ENCODE results near the gene EIF5B.
"Not testable (repeated sequence)": the region's sequence is repeated elsewhere in the genome, so short reads cannot be mapped to it uniquely, and the experiment has no call there.

DNA sequence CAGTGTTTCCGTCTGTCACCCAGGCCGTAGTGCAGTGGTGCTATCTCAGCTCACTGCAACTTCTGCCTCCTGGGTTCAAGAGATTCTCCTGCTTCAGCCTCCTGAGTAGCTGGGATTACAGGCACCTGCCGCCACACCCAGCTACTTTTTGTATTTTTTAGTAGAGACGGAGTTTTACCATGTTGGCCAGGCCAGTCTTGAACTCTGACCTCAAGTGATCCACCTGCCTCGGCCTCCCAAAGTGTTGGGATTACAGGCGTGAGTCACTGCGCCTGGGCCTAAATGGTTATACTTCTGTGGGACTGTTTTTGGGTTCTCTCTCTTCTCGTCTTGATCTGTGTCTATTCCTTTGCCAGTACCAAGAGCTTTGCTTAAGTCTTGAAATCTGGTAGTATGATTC, 17.6 kb downstream of the EIF5B start:
- not testable (repeated sequence) for TF ChIP-seq YY1 (IDR thresholded peaks at IDR 0.05; ENCODE audit: insufficient read depth, insufficient read length); SUZ12 (IDR thresholded peaks at IDR 0.05; ENCODE audit: extremely low read depth, insufficient read depth, insufficient read length); ZNF274 (IDR thresholded peaks at IDR 0.05; ENCODE audit: low read depth, low read length)

Measured in NT2/D1 (cell line).